ENCODE measurements around the gene SNX1.
A peak's percentile ranks its signal among the peaks of the same experiment; 100 is the strongest.

SNX1 gene

GRCh38 chr15:64090527-64090926, 5.3 kb upstream of the SNX1 start:
- no peak for TF ChIP-seq CTCF (IDR thresholded peaks at IDR 0.05; ENCODE audit: low read depth, low read length)
- DNase-seq (ENCODE audit: extremely low read depth, low read depth), result no peak

GRCh38 chr15:64092075-64092820, 3.5 kb upstream of the SNX1 start:
- DNase-seq (ENCODE audit: extremely low read depth, low read depth), result no peak
- no peak for TF ChIP-seq CTCF (IDR thresholded peaks at IDR 0.05; ENCODE audit: low read depth, low read length)

- no peak for DNase-seq (ENCODE audit: extremely low read depth, low read depth)
- no peak for TF ChIP-seq CTCF (IDR thresholded peaks at IDR 0.05; ENCODE audit: low read depth, low read length)
Measured at GRCh38 chr15:64092864-64093626, 2.7 kb upstream of the SNX1 start.

GRCh38 chr15:64093627-64094417, 2.0 kb upstream of the SNX1 start, which contains the start of gene CIAO2A:
TSS of gene CIAO2A (minus strand) at chr15:64093838. CDS start at chr15:64093768, 70 bp downstream.
- no peak for TF ChIP-seq CTCF (IDR thresholded peaks at IDR 0.05; ENCODE audit: low read depth, low read length)
- DNase-seq (ENCODE audit: extremely low read depth, low read depth), result peak; percentile 94

GRCh38 chr15:64095431-64095794, 369 bp upstream of the SNX1 start:
- TF ChIP-seq CTCF (IDR thresholded peaks at IDR 0.05; ENCODE audit: low read depth, low read length), result no peak
- no peak for DNase-seq (ENCODE audit: extremely low read depth, low read depth)

- no peak for DNase-seq (ENCODE audit: extremely low read depth, low read depth)
- no peak; the same call in 1 of the 2 replicates for TF ChIP-seq CTCF (IDR thresholded peaks at IDR 0.05; ENCODE audit: low read depth, low read length)
Measured at GRCh38 chr15:64096668-64097384, 1.0 kb downstream of the SNX1 start.

Measured in AG09319 (cell line).